ENCODE results near the gene SLC35A2. TPM values are rescaled to one million over a fixed set of nuclear protein-coding genes. Genes with fewer than 3 reads are reported as not detected.

The SLC35A2 gene
- total RNA-seq, 1 experiment from 2014 or later, result 27.9 TPM

DNA sequence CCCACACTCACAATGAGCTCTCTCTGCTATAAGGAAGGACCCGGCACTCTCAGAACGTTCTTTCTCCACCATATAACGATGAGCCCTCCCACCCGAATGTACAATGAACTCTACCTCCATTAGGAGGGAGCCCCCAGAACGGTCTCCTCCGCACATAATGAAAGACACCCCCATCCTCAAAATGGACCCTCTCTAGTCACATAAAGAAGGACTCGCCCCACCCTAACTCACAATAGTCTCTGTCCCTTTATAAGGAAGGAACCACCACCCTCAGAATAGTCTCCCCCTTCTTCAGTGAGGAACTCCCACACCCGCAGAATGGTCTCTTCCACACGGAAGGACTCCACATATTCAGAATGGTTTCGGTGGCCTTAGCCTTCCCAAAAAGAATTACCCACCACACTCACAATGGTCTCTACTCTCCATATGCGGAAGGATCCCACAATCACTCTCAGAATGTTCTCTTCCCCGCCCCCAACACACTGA is 477 bp downstream of the SLC35A2 start:
- DNase-seq (ENCODE audit: low read depth, low spot score), result no peak
- in situ Hi-C loops (cut with HindIII; ENCODE audit: low pct_unique_long_range_greater_than_20kb, low sequenced_read_pairs), result no loop called here

DNA sequence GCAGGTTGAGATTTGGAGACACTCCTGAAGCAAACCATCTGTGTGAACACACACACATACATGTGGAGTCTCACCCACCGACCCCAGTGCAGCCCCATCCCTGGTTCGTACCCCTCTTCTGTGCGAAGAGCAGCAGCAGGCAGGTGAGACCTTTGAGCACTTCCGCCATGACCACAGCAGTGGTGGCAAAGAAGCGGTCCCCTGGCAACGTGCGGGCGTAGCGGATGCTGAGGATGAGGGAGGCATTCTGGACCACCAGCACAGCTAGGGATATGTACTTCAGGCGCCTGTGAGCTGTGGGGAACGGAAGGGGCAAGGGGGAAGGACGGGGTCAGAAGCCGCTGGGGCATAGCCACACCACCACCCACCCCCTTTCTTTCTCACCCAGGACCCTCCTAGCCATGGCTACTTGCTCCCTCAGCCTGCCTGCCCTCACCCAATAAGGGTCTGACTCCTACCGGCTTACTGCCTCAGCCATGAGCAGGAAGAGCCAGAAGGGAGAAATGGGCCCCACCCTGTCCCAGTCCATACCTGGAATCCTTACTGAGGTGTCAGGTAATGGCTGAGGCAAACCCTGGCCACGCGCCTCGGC is 1.6 kb downstream of the SLC35A2 start:
- no peak for DNase-seq (ENCODE audit: low read depth, low spot score)
- in situ Hi-C loops (cut with HindIII; ENCODE audit: low pct_unique_long_range_greater_than_20kb, low sequenced_read_pairs), result no loop called here

DNA sequence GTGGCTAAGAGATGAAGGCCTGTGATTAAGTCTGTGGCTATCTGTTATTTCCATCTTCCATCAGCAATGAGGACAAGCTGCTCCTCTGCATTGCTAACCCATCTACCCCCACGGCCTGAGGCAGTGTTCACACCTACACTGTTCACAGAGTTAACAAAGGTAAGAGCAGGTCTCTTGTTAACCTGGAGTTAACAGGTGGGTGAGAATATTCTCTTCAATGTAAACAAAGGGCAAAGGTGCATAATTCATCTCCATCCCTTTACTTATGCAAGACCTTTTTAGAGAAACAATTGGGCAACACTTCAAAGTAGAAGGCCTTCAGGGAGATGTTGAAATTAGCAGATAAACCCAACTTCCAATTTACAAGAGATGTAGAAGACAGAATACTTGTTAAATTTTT is 2.8 kb downstream of the SLC35A2 start:
- in situ Hi-C loops (cut with HindIII; ENCODE audit: low pct_unique_long_range_greater_than_20kb, low sequenced_read_pairs), result no loop called here
- DNase-seq (ENCODE audit: low read depth, low spot score), result no peak

DNA sequence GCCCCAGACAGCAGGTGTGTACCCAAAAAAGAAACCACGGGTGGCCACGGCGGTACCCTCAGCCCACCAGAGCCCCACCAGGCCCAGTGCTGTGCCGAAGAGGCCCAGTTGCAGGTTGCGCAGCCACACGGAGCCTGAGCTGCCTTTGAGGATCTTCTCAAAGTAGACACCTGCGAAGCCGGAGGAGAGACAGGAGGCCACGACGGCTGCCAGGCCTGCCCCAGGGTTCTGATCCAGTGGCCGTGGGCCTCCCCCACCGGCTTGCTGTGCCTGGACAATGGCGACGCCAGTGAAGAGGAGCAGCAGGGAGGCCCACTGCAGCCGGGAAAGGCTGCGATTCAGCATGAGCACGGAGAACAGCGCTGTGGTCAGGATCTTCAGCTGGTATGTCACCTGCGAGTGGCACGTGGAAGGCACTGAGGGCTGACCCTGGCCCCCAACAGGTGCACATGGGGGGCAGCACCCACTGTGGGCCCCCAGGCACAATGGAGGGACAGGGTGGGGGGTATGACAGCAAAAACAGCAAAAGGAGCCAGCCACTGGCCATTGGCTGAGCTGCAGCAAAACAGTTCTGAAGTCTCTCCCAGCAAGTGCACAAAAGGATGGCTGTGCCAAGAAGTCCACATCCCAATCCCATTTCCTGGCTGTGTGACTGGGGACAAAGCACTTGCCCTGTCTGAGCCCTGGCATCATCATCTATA is 6.2 kb downstream of the SLC35A2 start:
- DNase-seq (ENCODE audit: low read depth, low spot score), result no peak
- in situ Hi-C loops (cut with HindIII; ENCODE audit: low pct_unique_long_range_greater_than_20kb, low sequenced_read_pairs), result no loop called here

DNA sequence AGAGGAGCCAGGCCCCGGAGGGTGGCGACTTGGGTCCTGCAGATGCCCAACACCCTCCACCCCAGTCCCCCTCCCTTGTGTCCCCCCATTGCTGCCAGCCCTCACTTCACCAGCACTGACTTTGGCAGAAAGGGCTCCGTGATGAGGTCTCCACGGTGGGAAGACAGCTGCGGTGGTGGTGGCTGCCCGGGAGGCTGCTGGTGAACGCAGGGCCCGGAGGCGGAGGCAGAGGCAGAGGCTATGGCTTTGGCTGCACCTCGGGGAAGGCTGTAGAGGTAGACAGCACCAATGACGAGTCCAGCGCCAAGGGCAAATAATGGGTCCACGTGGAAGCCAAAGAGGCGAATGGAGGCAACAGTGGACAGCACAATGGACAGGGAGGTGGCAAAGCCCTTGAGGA is 6.8 kb downstream of the SLC35A2 start:
- in situ Hi-C loops (cut with HindIII; ENCODE audit: low pct_unique_long_range_greater_than_20kb, low sequenced_read_pairs), result no loop called here
- DNase-seq (ENCODE audit: low read depth, low spot score), result no peak

DNA sequence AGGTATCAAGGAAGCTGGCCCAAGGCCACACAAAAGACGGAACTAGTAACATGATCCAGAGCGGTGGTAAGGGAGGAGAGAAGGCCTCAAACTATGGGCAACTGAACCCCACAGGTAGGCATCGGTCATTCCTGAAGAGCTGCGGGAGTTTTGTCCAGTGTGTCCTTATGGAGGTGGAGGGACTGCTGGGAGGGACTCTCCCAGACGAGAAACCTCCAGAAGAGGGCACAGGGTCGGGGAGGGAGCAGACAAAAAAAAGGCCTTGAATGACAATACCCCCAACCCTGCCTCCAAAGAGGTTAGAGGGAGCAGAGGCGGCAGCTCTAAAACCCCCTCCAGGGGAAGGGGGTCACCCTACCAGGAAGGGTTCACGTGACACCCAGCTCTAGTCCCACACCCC is 7.3 kb downstream of the SLC35A2 start:
- in situ Hi-C loops (cut with HindIII; ENCODE audit: low pct_unique_long_range_greater_than_20kb, low sequenced_read_pairs), result no loop called here
- no peak for DNase-seq (ENCODE audit: low read depth, low spot score)

DNA sequence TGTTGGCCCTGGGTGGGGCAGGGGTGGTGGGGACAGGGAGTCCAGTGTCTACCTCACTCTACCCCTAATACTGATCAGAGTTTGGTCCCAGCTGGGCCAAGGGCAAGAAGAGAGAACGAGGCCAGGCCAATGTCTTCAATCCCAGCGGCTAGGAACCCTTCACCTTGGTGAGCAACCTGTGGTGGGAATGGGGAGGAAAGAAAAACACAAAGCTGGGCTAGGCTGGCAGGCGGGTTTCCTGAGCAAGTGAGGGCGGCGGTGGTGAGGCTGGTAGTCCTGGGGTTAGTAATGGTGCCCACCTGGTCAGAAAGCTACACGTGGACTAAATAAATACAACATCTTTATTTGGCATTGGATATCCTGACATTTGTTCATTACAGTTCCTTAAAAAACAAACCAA is 8.2 kb downstream of the SLC35A2 start:
- in situ Hi-C loops (cut with HindIII; ENCODE audit: low pct_unique_long_range_greater_than_20kb, low sequenced_read_pairs), result no loop called here
- DNase-seq (ENCODE audit: low read depth, low spot score), result no peak

DNA sequence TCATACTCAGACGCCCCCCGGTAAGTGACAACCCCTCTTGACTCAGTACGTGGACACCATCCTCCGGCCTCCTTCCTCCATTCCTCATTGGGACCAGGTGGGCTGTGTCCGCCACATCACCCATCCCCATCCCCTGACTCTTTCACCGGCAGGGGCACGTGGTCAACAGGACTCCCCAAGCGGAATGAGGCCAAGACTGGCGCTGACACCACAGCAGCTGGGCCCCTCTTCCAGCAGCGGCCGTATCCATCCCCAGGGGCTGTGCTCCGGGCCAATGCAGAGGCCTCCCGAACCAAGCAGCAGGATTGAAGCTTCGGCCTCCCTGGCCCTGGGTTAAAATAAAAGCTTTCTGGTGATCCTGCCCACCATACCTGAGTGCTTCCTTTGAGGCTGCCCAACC is 8.7 kb downstream of the SLC35A2 start:
- DNase-seq (ENCODE audit: low read depth, low spot score), result no peak
- in situ Hi-C loops (cut with HindIII; ENCODE audit: low pct_unique_long_range_greater_than_20kb, low sequenced_read_pairs), result no loop called here

DNA sequence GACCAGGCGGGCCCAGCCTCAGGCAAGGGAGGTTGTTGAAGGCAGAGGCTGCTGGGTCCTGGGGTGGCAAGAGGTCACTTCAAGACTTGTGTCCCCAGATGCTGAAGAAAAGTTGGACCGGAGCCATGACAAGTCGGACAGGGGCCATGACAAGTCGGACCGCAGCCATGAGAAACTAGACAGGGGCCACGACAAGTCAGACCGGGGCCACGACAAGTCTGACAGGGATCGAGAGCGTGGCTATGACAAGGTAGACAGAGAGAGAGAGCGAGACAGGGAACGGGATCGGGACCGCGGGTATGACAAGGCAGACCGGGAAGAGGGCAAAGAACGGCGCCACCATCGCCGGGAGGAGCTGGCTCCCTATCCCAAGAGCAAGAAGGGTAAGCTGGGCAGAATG is 9.3 kb downstream of the SLC35A2 start:
- in situ Hi-C loops (cut with HindIII; ENCODE audit: low pct_unique_long_range_greater_than_20kb, low sequenced_read_pairs), result no loop called here
- DNase-seq (ENCODE audit: low read depth, low spot score), result no peak

DNA sequence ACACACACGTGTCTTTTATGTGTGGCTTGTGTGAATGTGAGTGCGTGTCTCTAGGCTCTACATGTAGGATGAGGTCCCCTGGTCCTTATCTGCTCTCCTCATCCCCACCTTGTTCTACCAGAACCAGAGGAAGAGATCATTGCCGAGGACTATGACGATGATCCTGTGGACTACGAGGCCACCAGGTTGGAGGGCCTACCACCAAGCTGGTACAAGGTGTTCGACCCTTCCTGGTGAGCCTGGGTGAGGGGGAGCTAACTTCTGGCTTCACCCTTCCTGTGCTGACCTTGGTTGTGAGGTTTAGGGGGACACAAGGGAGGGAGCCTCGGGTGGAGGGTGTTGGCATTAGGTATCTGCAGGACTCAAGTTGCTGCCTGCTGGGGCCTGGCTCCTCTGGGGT is 10.4 kb downstream of the SLC35A2 start:
- in situ Hi-C loops (cut with HindIII; ENCODE audit: low pct_unique_long_range_greater_than_20kb, low sequenced_read_pairs), result no loop called here
- no peak for DNase-seq (ENCODE audit: low read depth, low spot score)

DNA sequence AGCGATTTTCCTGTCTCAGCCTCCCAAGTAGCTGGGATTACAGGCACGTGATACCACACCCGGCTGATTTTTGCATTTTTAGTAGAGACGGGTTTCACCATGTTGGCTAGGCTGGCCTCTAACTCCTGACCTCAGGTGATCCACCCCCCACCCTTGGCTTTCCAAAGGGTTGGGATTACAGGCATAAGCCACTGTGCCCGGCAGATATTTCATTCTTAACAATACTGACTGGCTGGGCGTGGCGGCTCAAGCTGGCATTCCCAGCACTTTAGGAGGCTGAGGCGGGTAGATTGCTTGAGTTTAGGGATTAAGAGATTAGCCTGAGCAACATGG is 12.4 kb downstream of the SLC35A2 start:
- DNase-seq (ENCODE audit: low read depth, low spot score), result no peak
- in situ Hi-C loops (cut with HindIII; ENCODE audit: low pct_unique_long_range_greater_than_20kb, low sequenced_read_pairs), result no loop called here

DNA sequence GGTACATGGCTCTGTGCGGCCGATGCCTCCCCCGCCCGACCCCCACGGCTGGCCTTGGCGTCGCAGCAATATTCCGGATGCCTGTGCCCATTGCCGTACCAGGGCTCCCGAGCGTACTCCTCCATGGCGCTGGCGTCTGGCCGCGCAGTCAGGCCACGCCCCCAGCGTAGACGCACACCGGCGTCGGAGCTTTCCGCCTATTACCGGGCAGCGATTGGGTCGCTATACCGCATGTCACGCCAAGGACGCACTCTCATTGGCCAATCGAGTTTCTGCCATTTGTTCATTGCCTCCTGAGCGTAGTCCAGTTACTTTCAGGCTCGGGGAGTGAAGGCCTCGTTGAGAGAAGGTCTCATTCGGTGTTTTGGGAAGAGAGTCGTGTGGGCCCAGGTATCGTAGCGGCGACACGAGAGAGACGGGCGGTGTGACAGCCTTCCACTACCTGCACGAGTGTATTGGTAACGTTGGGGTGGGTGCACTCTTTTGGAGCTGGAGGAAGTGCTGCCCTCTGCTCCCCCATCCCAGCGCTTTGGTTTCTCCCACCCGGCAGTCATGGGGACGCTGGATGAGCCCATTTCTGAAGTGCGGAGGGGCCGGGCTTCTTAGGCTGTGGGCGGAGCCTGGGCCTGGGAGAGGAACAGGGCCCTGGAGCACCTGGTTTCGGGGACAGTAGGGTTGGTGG is 13.7 kb downstream of the SLC35A2 start, which contains the start of the genes PQBP1 and TIMM17B:
TSS of gene PQBP1 (plus strand) at position 306 of the 682 bp plus-strand sequence. CDS start 580 bp downstream, outside the sequence.
TSS of gene TIMM17B (minus strand) at position 144 of the 682 bp plus-strand sequence. CDS start at position 125, 19 bp downstream.
- in situ Hi-C loops (cut with HindIII; ENCODE audit: low pct_unique_long_range_greater_than_20kb, low sequenced_read_pairs), result no loop called here
- DNase-seq (ENCODE audit: low read depth, low spot score), result peak; percentile 96

DNA sequence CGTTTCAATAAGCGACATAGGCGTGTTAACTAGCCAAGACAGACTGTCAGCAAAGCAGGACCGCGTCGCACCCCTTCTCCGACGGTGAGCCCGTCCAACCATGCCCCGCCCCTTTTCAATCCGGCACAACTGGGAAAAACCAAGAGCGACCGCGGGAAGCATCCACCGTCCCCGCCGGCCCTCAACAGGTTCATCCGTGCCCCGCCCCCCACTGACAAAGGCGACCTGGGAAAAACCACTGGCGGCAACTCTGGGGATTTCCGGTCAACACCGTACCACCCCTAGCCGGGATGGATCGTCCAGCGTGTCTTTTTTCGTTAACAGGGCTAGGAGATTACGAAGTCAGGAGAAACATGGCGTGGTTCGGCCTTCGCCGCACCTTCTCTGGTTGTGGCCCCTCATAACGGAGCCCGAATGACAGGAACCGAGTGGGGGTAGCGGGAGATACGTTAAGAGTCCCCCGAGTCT is 14.3 kb downstream of the SLC35A2 start:
- in situ Hi-C loops (cut with HindIII; ENCODE audit: low pct_unique_long_range_greater_than_20kb, low sequenced_read_pairs), result no loop called here
- peak; percentile 65 for DNase-seq (ENCODE audit: low read depth, low spot score)

DNA sequence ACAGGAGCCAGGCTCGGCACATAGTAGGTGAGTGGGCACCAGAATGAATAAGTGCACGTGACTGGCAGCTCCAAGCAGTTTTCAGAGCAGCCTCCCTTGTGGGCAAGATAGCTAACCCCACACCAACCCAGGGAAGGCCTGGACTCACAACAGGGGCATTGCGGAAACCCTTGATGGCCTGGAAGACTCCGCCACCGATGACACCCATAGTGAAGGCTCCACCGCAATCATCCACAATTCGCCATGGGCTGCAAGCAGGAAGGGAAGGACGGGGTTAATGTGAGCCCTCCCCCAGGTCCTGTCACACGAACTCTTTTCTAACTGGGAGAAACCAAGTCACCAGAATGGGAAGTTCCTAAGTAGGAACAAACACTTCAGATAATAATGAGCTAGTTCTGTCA is 14.8 kb downstream of the SLC35A2 start:
- in situ Hi-C loops (cut with HindIII; ENCODE audit: low pct_unique_long_range_greater_than_20kb, low sequenced_read_pairs), result no loop called here
- DNase-seq (ENCODE audit: low read depth, low spot score), result peak; percentile 29

DNA sequence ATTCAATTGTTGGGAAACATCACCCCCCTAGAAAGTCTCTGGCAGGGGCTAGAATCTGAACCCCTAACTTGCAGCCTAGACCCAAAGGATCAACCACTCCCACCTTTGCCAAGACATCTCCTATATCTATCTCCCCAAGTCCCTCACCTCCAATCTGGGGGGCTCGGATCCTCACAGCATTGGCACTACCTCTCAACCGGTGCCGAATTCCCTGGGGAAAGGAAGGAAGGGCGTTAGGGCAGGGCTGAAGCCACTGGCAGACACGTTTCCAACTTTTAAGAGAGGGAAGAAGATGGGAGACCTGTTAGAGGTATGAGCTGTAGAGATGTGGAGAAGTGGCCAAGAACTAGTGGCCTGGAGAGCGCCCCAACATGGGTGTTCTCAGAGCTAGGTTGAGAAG is 16.6 kb downstream of the SLC35A2 start:
- no peak for DNase-seq (ENCODE audit: low read depth, low spot score)
- in situ Hi-C loops (cut with HindIII; ENCODE audit: low pct_unique_long_range_greater_than_20kb, low sequenced_read_pairs), result no loop called here

DNA sequence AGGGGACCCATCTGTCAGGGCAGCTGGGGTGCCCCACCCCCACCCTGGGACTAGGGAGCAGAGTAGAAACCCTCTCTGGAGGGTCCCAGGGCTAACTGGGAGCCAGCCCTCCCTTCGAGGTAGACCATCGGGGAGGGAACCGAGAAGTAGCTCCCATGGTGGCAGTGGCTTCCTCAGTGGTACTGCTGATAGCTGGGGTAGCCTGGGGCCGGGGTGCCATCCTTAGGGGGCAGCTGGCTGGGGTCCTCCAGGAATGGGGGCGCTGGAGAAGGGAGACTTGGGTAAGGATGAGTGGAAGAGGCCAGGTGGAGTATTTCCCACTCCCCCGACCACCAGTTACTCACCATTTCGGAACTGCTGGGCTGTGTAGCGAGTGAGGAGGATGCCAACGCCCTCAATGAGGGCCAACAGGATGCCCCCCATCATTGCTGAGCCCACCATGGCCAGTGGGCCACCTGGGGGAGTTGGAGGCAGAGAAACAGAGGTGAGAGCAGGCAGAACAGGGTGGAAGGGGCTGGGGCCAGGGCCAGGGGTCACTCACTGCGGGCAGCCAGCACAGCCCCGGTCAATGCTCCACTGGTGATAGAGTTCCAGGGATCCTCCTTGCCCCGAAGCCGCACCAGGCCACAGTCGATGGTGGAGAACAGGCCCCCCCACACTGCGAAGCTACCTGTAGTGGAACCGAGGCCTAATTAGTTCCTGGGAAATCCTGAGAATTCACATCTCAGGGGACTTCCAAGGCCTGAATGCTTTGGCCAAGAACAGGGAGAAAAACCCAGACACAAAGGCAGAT is 17.7 kb downstream of the SLC35A2 start:
- in situ Hi-C loops (cut with HindIII; ENCODE audit: low pct_unique_long_range_greater_than_20kb, low sequenced_read_pairs), result no loop called here
- DNase-seq (ENCODE audit: low read depth, low spot score), result no peak

DNA sequence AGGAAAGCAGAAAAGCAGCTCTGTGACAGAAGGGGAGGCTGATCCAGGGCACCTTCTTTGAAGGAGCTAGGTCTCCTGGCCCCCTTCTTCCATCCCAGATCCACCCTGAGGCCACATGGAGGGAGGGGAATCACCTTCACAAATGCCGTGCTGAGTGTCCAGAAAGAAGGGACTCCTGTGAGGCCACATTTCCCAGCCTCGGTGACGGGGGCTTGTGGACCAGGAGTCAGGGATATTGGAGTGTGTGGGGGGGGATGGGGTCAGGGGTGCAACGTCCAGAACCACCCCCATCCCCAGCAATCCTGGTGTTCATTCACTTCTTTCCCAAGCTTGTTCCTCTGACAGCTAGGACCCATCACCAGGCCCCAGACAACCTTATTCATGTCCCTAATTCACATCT is 18.6 kb downstream of the SLC35A2 start:
- no peak for DNase-seq (ENCODE audit: low read depth, low spot score)
- in situ Hi-C loops (cut with HindIII; ENCODE audit: low pct_unique_long_range_greater_than_20kb, low sequenced_read_pairs), result no loop called here
